Mesenchymal stem cell (in vitro differentiated cells and primary cell): ENCODE results near the gene PLAAT3.
"Not testable (repeated sequence)": the region's sequence is repeated elsewhere in the genome, so short reads cannot be mapped to it uniquely, and the experiment has no call there.

Experiments
- DNase-seq: peaks from one replicate; pipeline ENCODE4 v3.0.0-alpha.2; 2013
- H2AFZ ChIP-seq: one replicate; pipeline ENCODE4 v1.6.1; 2013; ENCODE audit warnings: low read depth, mild to moderate bottlenecking, control low read depth, inconsistent platforms, low read length, moderate library complexity
- H2AK5ac ChIP-seq: 2 replicates; pipeline ENCODE4 v1.6.1; 2013; ENCODE audit warnings: low read length, moderate library complexity, mild to moderate bottlenecking, inconsistent platforms; ENCODE audit not compliant: severe bottlenecking
- H2BK120ac ChIP-seq: one replicate; pipeline ENCODE4 v1.6.1; 2013; ENCODE audit warnings: low read depth, mild to moderate bottlenecking, inconsistent platforms, low read length, moderate library complexity
- H2BK12ac ChIP-seq, 2 experiments: one replicate each; pipeline ENCODE4 v1.6.1; 2013; ENCODE audit warnings: inconsistent platforms in 2 of 2, low read length in 2 of 2, mild to moderate bottlenecking in 2 of 2, moderate library complexity in 2 of 2, control low read depth in 1 of 2
- H2BK15ac ChIP-seq: one replicate; pipeline ENCODE4 v1.6.1; 2013; ENCODE audit warnings: mild to moderate bottlenecking, low read depth, inconsistent platforms; ENCODE audit not compliant: poor library complexity, severe bottlenecking
- H2BK5ac ChIP-seq: 2 replicates; pipeline ENCODE4 v1.6.1; 2013; ENCODE audit warnings: low read depth, mild to moderate bottlenecking, low read length, control low read depth, inconsistent platforms; ENCODE audit not compliant: poor library complexity, severe bottlenecking
- H3K14ac ChIP-seq, 2 experiments: one replicate each; pipeline ENCODE4 v1.6.1; 2013; ENCODE audit warnings: inconsistent platforms in 2 of 2, low read length in 2 of 2, control low read depth in 1 of 2, mild to moderate bottlenecking in 1 of 2, moderate library complexity in 1 of 2
- H3K18ac ChIP-seq, 2 experiments: one replicate each; pipeline ENCODE4 v1.6.1; 2013; ENCODE audit warnings: inconsistent platforms in 2 of 2, low read length in 2 of 2, control low read depth in 1 of 2, low read depth in 1 of 2, mild to moderate bottlenecking in 1 of 2
- H3K23ac ChIP-seq, 2 experiments: one replicate each; pipeline ENCODE4 v1.6.1; 2013; ENCODE audit warnings: inconsistent platforms in 2 of 2, low read length in 2 of 2, mild to moderate bottlenecking in 2 of 2, moderate library complexity in 2 of 2, control low read depth in 1 of 2
- H3K27ac ChIP-seq: 2 replicates; pipeline ENCODE4 v1.5.1; 2013; ENCODE audit warnings: mild to moderate bottlenecking, moderate library complexity, low read length, control low read depth, inconsistent platforms; ENCODE audit not compliant: poor library complexity, severe bottlenecking
- H3K27me3 ChIP-seq, 2 experiments: 2 replicates each; pipeline versions ENCODE4 v1.6.1 to v1.7.0; 2013; ENCODE audit warnings: low read length in 2 of 2, mild to moderate bottlenecking in 2 of 2, moderate library complexity in 2 of 2, control low read depth in 1 of 2, inconsistent platforms in 1 of 2; ENCODE audit not compliant: control insufficient read depth in 1 of 2, insufficient read depth in 1 of 2
- H3K36me3 ChIP-seq, 2 experiments: 2 replicates each; pipeline versions ENCODE4 v1.6.1 to v1.7.0; 2013; ENCODE audit warnings: low read length in 2 of 2, control low read depth in 1 of 2, inconsistent platforms in 1 of 2, low read depth in 1 of 2, mild to moderate bottlenecking in 1 of 2; ENCODE audit not compliant: insufficient read depth in 2 of 2, control insufficient read depth in 1 of 2
- H3K4ac ChIP-seq, 2 experiments: one replicate each; pipeline ENCODE4 v1.6.1; 2013; ENCODE audit warnings: inconsistent platforms in 2 of 2, low read length in 2 of 2, mild to moderate bottlenecking in 2 of 2, moderate library complexity in 2 of 2, control low read depth in 1 of 2, low read depth in 1 of 2
- H3K4me1 ChIP-seq: 2 replicates; pipeline ENCODE4 v1.6.1; 2013; ENCODE audit warnings: low read depth, low read length, control low read depth; ENCODE audit not compliant: control insufficient read depth, insufficient read depth
- H3K4me2 ChIP-seq: 2 replicates; pipeline ENCODE4 v1.6.1; 2013; ENCODE audit warnings: low read length, mild to moderate bottlenecking, inconsistent platforms; ENCODE audit not compliant: poor library complexity, severe bottlenecking
- H3K4me3 ChIP-seq, 2 experiments: 2 replicates each; pipeline versions ENCODE4 v1.5.1 to v1.7.0; 2013; ENCODE audit warnings: low read length in 2 of 2, mild to moderate bottlenecking in 2 of 2, control low read depth in 1 of 2, low read depth in 1 of 2; ENCODE audit not compliant: insufficient read depth in 1 of 2
- H3K79me1 ChIP-seq: replicated peaks from 2 replicates; pipeline ENCODE4 v1.6.1; 2013; ENCODE audit warnings: mild to moderate bottlenecking, control low read depth, low read length, inconsistent platforms; ENCODE audit not compliant: poor library complexity, severe bottlenecking
- H3K9ac ChIP-seq: 2 replicates; pipeline ENCODE4 v1.7.0; 2013; ENCODE audit warnings: mild to moderate bottlenecking, low read length, moderate library complexity
- H3K9me3 ChIP-seq: 2 replicates; pipeline ENCODE4 v1.7.0; 2013; ENCODE audit warnings: mild to moderate bottlenecking, low read length; ENCODE audit not compliant: control insufficient read depth
- H4K8ac ChIP-seq: one replicate; pipeline ENCODE4 v1.6.1; 2013; ENCODE audit warnings: inconsistent platforms, mild to moderate bottlenecking, low read length, moderate library complexity
- H4K91ac ChIP-seq: one replicate; pipeline ENCODE4 v1.6.1; 2013; ENCODE audit warnings: mild to moderate bottlenecking, low read length, inconsistent platforms
- WGBS: methylation state at CpG from one replicate; pipeline ENCODE4 v1.1.7; 2013; ENCODE audit warnings: mixed read lengths; 5-methylcytosine and 5-hydroxymethylcytosine counted together

PLAAT3 gene

GRCh38 chr11:63643205-63643604 lies 29.0 kb upstream of the PLAAT3 start:
- Histone ChIP-seq H3K23ac (no peak overlapping the region), H4K91ac (no peak overlapping the region), H3K4me1 (no peaks in the 10 kb centered on the region), H4K8ac (no peak overlapping the region), H3K27ac (no peak overlapping the region), H3K36me3 (peaks cover 25 to 92% of the 10 kb centered on the region in 2 experiments), H2AK5ac (no peak overlapping the region), H3K14ac (no peak overlapping the region), H2AFZ (no peak overlapping the region), H2BK120ac (no peak overlapping the region), H3K79me1 (peaks cover 15% of the 10 kb centered on the region), H3K4ac (no peak overlapping the region), H2BK15ac (no peak overlapping the region), H3K9ac (no peak overlapping the region), H2BK5ac (no peak overlapping the region), H3K4me2 (no peak overlapping the region), H3K27me3 (no peaks in the 10 kb centered on the region), H2BK12ac (no peak overlapping the region), H3K9me3 (no peaks in the 10 kb centered on the region), H3K18ac (no peak overlapping the region), H3K4me3 (no peak overlapping the region)
- 93% methylated on average over 3 of the region's 3 CpGs for WGBS
- DNase-seq: no peak

GRCh38 chr11:63641727-63642126 lies 27.5 kb upstream of the PLAAT3 start:
- H3K4ac ChIP-seq: no peak overlapping the region
- no peak overlapping the region for H3K18ac ChIP-seq
- no peaks in the 10 kb centered on the region for H3K9me3 ChIP-seq
- peaks cover 12% of the 10 kb centered on the region for H3K79me1 ChIP-seq
- H3K36me3 ChIP-seq: peaks cover 25 to 91% of the 10 kb centered on the region in 2 experiments
- H3K4me2 ChIP-seq: no peak overlapping the region
- H4K8ac ChIP-seq: no peak overlapping the region
- no peaks in the 10 kb centered on the region for H3K27me3 ChIP-seq
- DNase-seq: no peak
- H3K27ac ChIP-seq: no peak overlapping the region
- no peak overlapping the region for H3K14ac ChIP-seq
- no peak overlapping the region for H2BK15ac ChIP-seq
- no peak overlapping the region for H2BK12ac ChIP-seq
- H2BK120ac ChIP-seq: no peak overlapping the region
- no peaks in the 10 kb centered on the region for H3K4me1 ChIP-seq
- no peak overlapping the region for H2AFZ ChIP-seq
- H4K91ac ChIP-seq: no peak overlapping the region
- no peak overlapping the region for H2AK5ac ChIP-seq
- H3K9ac ChIP-seq: peak overlapping the region; percentile 49
- no peak overlapping the region for H3K23ac ChIP-seq
- H3K4me3 ChIP-seq: no peak overlapping the region
- peak overlapping the region; percentile 38 for H2BK5ac ChIP-seq

GRCh38 chr11:63639199-63639832 lies 25.1 kb upstream of the PLAAT3 start:
- Histone ChIP-seq H2BK120ac (no peak overlapping the region), H4K91ac (no peak overlapping the region), H2BK15ac (no peak overlapping the region), H3K27me3 (no peaks in the 10 kb centered on the region), H3K4me1 (peaks cover 2% of the 10 kb centered on the region), H3K36me3 (peaks cover 21 to 90% of the 10 kb centered on the region in 2 experiments), H3K14ac (no peak overlapping the region), H2AK5ac (no peak overlapping the region), H3K4ac (no peak overlapping the region), H3K9me3 (no peaks in the 10 kb centered on the region), H3K27ac (no peak overlapping the region), H4K8ac (no peak overlapping the region), H2BK5ac (no peak overlapping the region), H3K4me2 (no peak overlapping the region), H3K79me1 (peaks cover 12% of the 10 kb centered on the region), H2BK12ac (no peak overlapping the region), H3K9ac (no peak overlapping the region), H3K23ac (no peak overlapping the region), H2AFZ (no peak overlapping the region), H3K18ac (no peak overlapping the region), H3K4me3 (no peak overlapping the region)
- 97% methylated on average over 2 of the region's 3 CpGs for WGBS
- peak; percentile 21 for DNase-seq

GRCh38 chr11:63638436-63638835 lies 24.2 kb upstream of the PLAAT3 start:
- not testable (repeated sequence) for H3K4me3 ChIP-seq, H3K18ac ChIP-seq, H3K23ac ChIP-seq, H3K27ac ChIP-seq, H3K9me3 ChIP-seq, H3K4me2 ChIP-seq, DNase-seq, H2BK5ac ChIP-seq, H2BK12ac ChIP-seq, H2AK5ac ChIP-seq, H3K27me3 ChIP-seq, H4K91ac ChIP-seq, H3K4me1 ChIP-seq, H2BK15ac ChIP-seq, H4K8ac ChIP-seq, H2BK120ac ChIP-seq, H3K14ac ChIP-seq, H3K4ac ChIP-seq, H2AFZ ChIP-seq
- peak overlapping the region; percentile 49 for H3K9ac ChIP-seq
- 98% methylated on average over 8 of the region's 8 CpGs for WGBS
- peaks cover 20 to 85% of the 10 kb centered on the region in 2 experiments for H3K36me3 ChIP-seq
- peaks cover 12% of the 10 kb centered on the region for H3K79me1 ChIP-seq
